GM21717 (cell line): Measurements from ENCODE around the gene LRRC57.

ENCODE experiments used
- ATAC-seq: cut with Tn5 transposase; IDR thresholded peaks from one replicate; pipeline ENCODE4 v1.9.1; 2021; ENCODE audit warnings: mild to moderate bottlenecking, moderate library complexity; ENCODE audit not compliant: unreplicated experiment

LRRC57 gene

GRCh38 chr15:42553554-42553953 is 5.0 kb upstream of the LRRC57 start:
- ATAC-seq: no peak

- ATAC-seq: no peak
These were observed 1.3 kb upstream of the LRRC57 start for GRCh38 chr15:42549741-42550392.

- peak; percentile 38 for ATAC-seq
These were observed 469 bp upstream of the LRRC57 start for GRCh38 chr15:42549032-42549491.

- no peak for ATAC-seq
These were observed 710 bp downstream of the LRRC57 start for GRCh38 chr15:42547918-42548248.

- no peak for ATAC-seq
These were observed 3.6 kb downstream of the LRRC57 start for GRCh38 chr15:42544853-42545629.

GRCh38 chr15:42533246-42533645 is 15.3 kb downstream of the LRRC57 start:
- no peak for ATAC-seq

GRCh38 chr15:42528970-42529369 is 19.6 kb downstream of the LRRC57 start:
- ATAC-seq: no peak

GRCh38 chr15:42523331-42523730 is 25.3 kb downstream of the LRRC57 start:
- ATAC-seq: no peak

- no peak for ATAC-seq
These were observed 37.6 kb downstream of the LRRC57 start for GRCh38 chr15:42511007-42511391.

GRCh38 chr15:42510258-42511006 is 38.2 kb downstream of the LRRC57 start:
- ATAC-seq: no peak

- no peak for ATAC-seq
These were observed 40.3 kb downstream of the LRRC57 start for GRCh38 chr15:42508263-42508690.

- ATAC-seq: no peak
These were observed 41.1 kb downstream of the LRRC57 start for GRCh38 chr15:42507514-42507913.

- ATAC-seq: no peak
These were observed 44.0 kb downstream of the LRRC57 start for GRCh38 chr15:42504631-42505030.

GRCh38 chr15:42503825-42504224 is 44.8 kb downstream of the LRRC57 start:
- ATAC-seq: no peak

- ATAC-seq: no peak
These were observed 46.1 kb downstream of the LRRC57 start for GRCh38 chr15:42502477-42502876.

- ATAC-seq: no peak
These were observed 48.6 kb downstream of the LRRC57 start for GRCh38 chr15:42499858-42500609.

GRCh38 chr15:42498212-42499068 is 50.2 kb downstream of the LRRC57 start:
- ATAC-seq: no peak

GRCh38 chr15:42495361-42496212 is 53.0 kb downstream of the LRRC57 start, which contains the start of gene SNAP23:
TSS of gene SNAP23 (plus strand) at chr15:42495634. CDS start at chr15:42511847, 16,213 bp downstream.
- ATAC-seq: peak; percentile 71

- ATAC-seq: no peak
These were observed 53.6 kb downstream of the LRRC57 start for GRCh38 chr15:42494998-42495360.
